ELF-1 (cell line): Measurements from ENCODE around the gene AGAP2.

ENCODE experiments used
- DNase-seq: peaks from one replicate; pipeline ENCODE4 v3.0.0-alpha.2; 2016; ENCODE audit warnings: low read depth, low spot score

Gene AGAP2

DNA sequence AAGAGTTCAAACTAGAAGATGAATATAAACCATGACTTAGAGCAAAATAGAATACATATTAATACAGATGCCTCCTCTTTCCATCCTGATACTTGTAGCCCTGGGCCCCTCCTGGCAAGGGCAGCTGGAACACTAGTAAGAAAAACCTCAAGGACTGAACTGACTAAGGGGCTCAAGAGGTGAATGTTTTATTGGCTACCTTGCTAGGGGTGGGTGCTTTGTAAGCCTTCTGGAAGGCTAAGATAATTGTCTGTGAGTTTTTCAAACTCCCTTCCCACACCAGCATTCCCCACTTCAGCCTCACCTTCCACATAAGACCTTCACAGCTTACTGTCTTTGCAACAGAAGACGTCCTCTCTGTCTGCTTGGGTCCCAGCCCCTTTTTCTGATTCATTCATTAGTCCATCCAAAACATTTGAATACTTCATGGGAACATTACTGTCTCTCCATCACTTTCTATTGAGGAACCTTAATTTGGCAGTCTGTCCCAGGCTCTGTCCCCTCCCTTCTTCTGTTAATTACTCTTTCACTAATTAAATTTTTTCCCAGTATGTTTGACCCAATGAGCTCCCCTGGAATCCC is 15.3 kb upstream of the AGAP2 start:
- no peak for DNase-seq

DNA sequence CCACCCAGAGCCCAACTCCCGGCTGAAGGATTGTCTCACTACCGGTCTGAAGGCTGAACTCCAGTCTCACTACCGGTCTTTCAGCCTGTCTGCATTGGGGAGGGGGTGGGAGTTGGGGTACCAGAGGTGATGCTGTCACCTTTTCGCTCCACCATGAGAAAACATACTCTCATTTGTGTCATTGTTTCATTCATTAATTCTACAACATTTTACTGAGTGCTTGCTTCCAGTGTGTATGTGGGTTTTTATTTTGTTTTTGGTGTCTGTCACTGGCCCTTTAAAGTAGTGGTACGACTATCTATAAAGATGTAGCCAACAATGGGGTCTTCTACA is 14.1 kb upstream of the AGAP2 start:
- DNase-seq: no peak

DNA sequence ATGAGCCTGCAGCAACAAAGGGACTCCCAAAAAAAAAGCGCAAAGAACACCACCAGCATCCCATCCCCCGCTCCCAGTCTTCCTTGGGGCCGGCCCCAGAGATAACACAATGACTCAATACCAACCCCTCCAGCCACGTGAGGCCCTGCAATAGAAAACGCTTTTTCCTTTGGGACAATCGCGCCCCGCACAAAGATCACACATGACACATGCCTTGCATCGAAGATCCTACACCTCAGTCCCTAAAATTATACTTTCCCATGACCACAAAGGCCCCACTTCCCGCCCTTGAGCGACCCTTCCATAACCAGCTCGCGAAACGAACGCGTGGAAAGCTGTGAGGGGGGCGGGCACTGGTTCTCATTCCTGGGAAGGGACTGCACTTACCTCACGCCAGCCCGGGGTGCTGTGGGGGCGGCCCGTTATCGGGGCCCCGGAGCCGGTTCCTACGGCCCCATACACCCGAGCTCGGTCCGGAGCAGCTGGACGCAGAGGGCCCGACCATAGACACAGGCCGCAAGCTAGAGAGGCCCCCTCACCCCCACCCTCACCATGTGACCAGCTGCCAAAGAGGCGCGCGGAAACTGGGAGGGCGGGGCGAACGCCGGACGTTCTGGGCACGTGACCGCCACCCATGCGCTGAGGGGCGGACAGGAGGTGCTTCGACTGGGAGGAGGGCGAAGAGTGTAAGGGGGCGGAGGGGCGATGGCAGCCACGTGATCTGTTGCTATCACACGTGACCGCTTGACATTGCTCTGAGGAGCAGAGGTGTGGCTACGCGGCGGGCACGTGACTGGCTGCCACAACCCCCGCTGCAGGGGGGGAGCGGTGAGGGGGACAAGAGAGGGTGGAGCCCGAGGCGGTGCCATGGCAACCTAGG is 13.5 kb upstream of the AGAP2 start, which contains the start of gene CDK4:
CDK4 (minus strand) TSS at position 523 of the 880 bp plus-strand sequence. CDS start 593 bp downstream, outside the sequence.
- DNase-seq: peak; percentile 100

DNA sequence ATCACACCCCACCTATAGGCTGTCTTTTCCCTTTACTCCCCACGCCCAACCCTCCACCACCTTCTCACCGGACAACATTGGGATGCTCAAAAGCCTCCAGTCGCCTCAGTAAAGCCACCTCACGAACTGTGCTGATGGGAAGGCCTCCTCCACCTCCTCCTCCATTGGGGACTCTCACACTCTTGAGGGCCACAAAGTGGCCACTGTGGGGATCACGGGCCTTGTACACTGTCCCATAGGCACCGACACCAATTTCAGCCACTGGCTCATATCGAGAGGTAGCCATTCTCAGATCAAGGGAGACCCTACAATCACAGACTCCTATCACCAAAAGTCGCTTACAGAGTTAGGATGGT is 12.9 kb upstream of the AGAP2 start:
- DNase-seq: no peak

DNA sequence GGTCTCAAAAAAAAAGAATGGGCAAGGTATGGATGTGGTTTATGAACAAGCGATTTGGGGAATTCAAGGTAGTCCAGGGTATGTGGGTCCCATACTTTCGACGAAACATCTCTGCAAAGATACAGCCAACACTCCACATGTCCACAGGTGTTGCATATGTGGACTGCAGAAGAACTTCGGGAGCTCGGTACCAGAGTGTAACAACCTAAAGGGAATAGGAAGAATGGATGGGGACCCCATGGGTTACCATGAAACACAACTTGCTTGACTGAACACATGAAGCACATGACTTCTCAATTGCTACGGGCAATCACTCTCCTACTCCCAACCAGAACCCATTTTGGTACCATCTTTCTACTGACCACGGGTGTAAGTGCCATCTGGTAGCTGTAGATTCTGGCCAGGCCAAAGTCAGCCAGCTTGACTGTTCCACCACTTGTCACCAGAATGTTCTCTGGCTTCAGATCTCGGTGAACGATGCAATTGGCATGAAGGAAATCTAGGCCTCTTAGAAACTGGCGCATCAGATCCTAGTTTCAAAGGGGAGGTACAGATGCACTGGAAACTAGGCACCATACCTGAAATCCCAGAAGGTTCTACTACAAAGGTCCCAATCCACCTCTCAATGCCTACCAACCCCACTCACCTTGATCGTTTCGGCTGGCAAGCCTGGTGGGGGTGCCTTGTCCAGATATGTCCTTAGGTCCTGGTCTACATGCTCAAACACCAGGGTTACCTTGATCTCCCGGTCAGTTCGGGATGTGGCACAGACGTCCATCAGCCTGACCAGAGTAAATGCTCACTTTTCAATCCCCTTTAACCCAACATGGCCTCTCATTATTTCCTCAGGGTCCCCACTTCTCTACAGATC is 12.3 kb upstream of the AGAP2 start:
- no peak for DNase-seq

DNA sequence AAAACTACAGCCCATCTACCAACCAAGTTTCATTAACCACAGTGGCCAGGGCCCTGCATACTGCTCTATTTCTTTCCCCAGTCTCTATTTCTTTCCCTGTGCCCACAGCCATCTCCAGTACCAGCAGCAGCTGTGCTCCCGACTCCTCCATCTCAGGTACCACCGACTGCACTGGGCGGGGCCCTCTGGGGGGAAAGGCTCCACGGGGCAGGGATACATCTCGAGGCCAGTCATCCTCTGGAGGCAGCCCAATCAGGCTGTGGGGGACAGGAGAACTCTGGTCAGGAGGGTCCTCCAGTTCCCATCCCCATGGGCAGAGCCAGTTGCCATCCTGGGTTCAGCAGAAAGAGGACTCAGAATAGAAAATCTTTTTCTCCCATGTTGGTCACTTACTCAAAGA is 10.5 kb upstream of the AGAP2 start:
- no peak for DNase-seq

DNA sequence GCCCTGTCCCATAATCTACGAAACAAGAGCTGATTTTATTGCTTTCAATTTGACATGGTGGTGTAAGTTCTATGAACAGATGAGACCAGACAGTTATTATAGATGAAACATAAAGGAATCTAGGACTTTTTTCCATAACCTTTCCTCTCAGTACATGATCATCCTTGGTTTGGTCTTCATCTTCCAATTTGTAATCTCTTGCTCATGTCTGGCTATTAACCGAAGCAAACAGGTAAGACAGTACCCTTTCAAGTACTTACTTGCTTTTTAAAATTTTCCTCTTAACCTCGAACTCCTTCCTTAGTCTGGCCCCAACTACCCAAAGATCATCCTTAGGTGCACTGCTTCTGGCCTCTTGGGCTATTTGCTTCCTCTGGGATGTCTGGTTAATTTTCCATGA is 7.5 kb upstream of the AGAP2 start:
- DNase-seq: no peak

DNA sequence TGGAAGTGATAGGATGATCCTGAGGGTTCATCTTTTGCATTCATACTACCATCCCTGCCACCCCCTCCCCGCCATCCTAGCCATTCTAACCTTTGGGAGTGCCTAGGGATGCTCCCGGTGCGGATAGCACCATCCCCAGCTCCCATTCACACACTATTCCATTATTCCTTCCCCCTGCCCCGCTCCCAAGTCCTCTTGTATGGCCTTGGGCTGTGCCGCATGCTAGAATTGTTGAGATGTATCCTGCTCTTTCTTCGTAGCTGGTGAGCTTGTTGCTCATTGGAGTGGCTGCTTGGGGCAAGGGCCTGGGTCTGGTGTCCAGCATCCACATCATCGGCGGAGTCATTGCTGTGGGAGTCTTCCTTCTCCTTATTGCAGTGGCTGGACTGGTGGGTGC is 6.9 kb upstream of the AGAP2 start:
- peak; percentile 53 for DNase-seq

DNA sequence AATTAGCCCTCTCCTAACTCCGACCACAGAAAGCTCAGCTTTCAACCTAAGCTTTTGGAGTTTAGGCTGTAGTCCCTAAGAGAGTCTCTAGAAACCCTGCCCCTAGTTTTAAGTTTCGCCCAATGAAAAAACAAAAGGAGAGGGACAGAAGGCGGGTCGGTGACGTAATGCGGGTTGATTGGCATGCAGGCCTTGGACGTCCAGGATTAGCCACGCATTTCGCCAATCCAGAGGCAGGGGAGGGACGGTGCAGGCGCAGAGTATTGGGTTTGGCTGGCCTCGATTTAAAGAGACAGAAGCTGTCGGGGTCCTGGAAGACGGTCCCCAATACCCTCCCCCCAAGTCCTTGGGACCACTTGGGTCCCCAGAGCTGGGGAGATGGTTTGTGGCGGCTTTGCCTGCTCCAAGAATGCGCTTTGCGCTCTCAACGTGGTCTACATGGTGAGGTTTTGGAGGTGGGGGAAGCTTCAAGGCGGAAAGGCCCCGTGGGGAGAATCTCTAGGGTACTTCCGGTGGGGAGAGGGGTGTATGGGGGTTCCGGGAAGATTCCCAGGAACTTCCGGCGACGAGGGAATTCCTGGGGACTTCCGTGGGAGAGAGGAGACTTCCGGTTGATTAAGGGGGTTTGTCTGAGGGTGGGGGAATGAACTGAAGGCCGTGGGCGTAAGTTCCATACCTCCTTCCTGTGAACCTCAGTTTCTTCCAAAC is 6.4 kb upstream of the AGAP2 start, which contains the start of gene TSPAN31:
TSPAN31 (plus strand) TSS at position 263 of the 708 bp plus-strand sequence; CDS start at position 379, 116 bp downstream.
- DNase-seq: peak; percentile 96

DNA sequence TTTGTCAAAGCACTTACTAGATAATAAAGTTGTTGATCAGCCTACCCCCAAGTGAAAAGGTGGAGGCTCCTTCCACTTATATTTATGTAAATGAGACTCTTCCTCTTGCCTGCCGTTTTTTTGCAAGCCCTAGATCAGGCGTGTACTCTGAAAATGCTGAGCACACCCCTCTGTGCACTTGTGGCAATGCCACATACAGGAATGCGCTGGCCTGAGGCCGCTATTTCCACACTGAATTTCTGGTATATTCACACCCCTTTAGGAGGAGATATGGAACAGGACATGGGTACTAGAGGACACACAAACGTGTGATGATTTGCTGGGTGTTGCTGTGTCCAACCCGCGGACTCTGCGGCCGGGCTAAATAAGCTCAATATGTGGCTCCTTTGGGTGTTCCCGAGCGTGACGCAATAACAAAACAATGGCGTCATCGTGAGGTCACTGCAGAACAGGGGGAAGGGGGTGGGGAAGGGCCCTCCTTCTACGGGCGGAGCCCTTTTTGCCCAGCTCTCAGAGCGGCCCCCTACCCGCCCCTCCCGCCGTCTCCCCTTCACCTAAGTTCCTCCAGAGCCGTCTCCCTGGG is 5.7 kb upstream of the AGAP2 start:
- DNase-seq: no peak

DNA sequence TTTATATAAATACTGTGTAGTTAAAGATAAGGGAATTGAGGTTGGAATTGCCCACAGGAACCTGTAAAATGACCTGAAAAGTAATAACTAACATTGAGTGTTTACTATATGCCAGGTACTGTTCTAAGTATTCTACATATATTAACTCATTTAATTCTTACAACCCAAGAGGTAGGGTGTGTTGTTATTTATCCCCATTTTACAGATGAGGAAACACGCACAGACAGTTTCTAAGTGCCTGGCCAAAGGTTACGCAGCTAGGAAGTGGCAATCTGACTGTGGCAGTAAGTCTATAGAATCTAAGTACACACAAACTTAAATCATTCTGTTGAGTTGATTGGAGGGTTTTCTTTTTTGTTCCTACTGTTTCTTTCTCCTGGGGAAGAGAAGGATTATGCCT is 5.2 kb upstream of the AGAP2 start:
- DNase-seq: no peak

DNA sequence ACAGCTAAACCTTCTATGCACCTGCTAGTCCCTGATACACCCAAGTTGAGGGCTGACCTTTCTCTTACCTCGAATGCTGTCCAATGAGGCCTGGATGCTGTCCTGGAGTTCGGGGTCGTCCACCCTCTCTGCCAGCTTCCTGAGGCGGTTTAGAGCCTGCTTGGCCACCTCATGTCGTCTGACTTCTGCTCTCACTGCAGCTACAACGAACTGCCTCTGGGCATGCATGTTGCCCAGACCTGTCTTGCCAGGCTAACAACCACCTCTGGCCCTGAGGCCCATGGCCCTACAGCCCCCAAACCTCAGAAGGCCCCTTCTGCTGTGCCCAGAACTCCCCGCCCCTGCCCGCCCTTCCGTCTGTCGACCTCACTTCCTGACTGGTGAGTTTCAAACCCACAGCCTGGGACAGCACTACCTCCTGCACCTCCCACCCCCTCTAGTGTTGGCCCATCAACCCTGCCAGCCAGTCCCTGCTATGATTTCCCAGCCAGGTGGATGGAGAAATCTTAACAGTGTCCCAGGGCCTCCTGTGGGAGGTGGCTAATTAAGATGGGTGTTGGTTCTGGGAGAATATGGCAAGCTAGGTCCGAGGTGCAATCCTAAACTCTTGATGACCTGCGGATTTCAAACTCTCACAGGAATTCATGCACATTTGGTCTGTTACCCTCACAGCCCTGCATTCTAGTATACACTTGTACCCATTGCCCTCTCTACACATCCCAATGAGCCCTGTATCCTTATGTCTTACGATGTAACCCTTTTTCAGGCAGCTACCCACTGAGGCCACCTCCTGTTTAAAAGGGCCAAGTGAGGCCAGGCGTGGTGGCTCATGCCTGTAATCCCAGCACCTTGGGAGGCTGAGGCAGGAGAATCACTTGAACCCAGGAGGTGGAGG is 3.5 kb upstream of the AGAP2 start:
- DNase-seq: peak; percentile 55

DNA sequence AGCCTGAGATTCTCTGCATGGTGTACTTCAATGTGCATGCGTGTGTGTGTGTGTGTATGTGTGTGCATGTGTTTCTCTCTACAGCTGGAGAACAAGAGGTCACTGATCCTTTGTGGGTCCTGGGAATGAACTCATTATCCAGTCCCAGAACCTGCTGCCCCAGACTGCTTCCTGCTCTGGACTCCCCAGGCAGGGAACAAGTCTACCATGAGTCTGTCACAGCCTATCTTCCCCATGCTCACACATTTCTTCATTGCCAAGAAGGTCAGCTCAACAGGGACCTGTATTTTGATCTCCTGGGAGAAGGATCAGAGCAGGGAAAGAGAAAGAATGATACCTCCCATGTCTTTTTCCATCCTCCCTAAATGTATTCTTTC is 2.9 kb upstream of the AGAP2 start:
- no peak for DNase-seq

DNA sequence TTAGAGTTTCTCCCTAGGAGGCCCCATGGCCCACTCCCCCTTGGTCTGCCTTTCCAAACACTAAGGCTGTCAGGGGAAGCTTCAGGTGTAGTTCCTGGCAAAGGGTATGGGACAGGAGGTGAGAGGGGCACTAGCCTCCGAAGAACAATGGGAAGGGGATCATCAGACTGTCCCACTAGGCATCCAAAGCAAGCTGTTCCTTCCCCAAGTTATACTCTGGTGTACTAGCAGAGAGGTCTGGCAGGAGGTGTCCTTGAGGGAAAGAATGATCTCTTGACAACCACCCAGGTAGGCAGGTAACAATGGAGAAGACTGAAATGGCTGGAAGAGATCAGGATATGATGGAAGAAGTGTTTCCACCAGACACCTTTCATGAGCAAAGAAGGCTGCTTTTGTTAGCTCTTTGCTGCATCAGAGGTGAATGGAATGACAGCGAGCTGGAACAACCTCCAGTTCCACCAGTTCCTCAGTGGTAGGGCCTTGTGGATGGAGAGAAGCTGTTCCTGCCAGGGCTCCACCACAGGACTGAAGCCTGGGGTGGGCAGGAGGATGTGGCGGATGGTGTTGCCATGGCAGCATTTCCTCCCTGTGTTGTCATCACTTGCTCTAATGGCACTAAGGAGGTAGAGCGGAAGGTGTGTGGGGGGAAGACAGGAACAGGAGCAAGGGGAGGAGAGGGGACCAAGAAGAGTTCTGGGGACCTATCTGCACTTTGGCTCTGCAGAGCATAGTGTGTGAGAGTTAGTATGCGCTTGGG is 2.3 kb upstream of the AGAP2 start:
- DNase-seq: no peak

DNA sequence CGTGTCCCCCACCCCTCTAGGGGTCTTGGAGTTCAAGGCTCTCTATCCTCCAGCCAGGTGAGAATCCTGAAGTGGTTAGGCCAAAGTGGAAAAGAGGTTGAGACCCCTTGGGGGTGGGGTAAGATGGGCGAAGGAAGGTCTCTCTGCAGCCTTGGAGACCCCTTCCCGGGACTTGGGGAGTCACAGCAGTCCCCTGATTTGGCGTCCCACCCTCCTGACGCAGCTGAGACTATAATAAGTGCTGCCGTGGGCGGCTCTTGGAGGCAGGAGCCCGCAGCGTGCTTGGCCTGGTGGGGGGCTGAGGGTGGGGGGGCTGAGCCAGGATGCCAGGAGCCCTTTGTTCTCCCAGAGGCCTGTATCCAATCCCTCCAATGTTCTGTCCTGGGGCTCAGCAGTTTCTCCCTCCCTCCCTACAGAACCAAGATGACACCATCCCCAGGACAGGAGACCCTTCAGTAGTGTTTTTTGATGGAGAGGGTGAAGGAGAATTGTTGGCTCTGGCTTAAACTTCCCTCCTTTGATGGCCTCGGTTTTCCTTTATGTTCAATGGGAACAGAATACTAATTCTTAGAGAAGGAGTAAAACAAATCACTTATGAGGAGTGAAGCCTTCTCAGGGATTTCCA is 1.5 kb upstream of the AGAP2 start:
- DNase-seq: no peak

DNA sequence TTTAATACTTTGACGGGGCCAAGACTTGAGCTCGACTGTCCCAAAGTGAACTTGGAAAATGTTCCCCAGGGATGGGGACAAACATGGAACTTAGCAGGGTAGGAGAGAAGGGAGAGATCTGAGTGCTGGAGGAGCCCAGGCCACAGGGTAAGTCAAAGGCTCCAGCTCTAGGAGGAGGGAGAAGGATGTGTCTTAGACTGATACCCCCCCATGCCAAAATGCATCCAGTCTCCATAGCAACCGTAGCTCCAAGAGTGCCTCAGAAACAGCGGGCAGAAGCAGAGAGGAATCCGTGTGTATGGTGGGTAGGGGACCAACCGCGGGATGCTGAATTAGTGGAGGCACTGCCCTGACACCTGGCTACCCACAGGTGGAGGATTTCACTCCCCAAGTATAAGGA is 845 bp upstream of the AGAP2 start:
- DNase-seq: no peak

DNA sequence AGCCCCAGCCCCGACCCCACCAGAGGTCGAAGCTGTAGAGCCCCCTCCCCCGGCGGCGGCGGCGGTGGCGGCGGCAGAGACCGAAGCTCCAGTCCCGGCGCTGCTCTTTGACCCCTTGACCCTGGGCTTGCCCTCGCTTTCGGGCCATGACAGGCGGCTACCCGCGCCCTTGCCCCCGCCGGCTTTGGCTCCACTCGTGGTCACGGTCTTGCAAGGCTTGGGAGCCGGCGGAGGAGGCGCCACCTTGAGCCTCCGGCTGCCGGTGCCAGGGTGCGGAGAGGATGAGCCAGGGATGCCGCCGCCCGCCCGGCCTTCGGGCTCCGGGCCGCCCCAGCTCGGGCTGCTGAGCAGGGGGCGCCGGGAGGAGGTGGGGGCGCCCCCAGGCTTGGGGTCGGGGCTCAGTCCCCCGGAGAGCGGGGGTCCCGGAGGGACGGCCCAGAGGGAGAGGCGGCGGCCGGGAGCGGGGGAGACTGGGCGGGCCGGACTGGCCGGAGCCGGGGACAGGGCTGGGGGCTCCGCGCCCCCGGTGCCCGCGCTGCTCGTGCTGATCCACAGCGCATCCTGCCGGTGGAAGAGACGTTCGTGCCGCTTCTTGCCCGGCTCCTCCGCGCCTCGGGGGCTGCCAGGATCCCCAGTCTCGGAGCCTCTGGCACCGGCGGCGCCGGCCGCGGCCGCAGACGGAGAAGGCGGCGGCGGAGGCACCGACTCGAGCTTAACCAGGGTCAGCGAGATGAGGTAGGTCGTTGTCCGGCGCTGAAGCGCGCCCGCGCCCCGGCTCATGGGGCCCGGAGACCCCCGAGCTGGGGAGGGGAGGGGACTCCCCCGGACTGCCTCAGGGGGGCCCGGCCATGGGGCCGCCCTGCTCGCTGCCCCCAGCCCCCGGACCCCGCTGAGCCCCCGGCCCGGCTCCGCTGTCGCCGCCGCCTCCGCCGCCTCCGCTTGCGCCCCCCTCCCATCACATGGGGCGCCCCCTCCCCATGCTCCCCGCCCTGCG is 778 bp downstream of the AGAP2 start:
- DNase-seq: peak; percentile 18
